Measurements from ENCODE around the gene ATG4C.
"Not testable (repeated sequence)": the region's sequence is repeated elsewhere in the genome, so short reads cannot be mapped to it uniquely, and the experiment has no call there.

GRCh38 chr1:62761223-62761870, 22.6 kb upstream of the ATG4C start:
- TF ChIP-seq CTCF, POLR2A, POLR2AphosphoS5 (IDR thresholded peaks at IDR 0.05): not testable (repeated sequence)

Measured in breast epithelium (tissue), 3 donors.